Measurements from ENCODE around the gene RNF41. TPM values are rescaled to one million over a fixed set of nuclear protein-coding genes. Genes with fewer than 3 reads are reported as not detected.

The RNF41 gene
- total and polyA plus RNA-seq, 2 of the 13 experiments (the other 11 are each of a cell fraction or from before 2014, with no cell fraction given) = 27.1 to 39.4 TPM

DNA sequence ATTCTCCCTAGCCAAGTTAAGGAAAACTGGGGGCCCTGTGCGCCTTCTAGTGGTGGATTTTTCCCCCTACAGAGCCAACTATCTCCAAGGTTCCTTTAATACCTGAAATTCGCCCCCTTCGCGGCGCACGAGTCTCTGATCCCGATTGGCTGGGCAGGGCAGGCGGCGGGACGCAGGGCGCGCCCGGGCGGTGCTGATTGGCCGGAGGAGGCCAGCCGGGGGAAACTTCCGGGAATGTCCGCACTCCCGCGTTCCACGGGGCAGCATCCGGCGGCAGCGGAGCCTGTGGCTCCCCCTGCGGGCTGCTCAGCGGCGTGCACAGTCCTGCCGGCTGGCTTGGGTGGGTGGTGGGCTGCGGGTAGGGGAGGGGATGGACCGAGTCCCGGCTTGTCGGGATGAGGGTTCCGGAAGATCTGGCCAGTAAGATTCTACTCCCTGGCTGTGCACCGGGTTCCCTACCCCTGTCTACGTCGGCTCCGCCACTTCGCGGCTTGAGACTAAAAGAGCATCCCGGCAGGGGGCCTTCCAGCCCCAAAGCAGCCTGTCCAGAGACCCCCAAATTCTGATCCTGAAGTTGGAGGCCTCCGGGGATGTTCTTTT lies 2.5 kb upstream of the RNF41 start, which contains the start of gene NABP2 (continued):
- TF ChIP-seq MTA1 (CRISPR knock-in tag; IDR thresholded peaks at IDR 0.05; ENCODE audit: borderline replicate concordance) (no peak), HOMEZ (CRISPR knock-in tag; IDR thresholded peaks at IDR 0.05; ENCODE audit: low read depth) (peak; percentile 57; the same call in 1 of the 2 replicates), ZSCAN22 (CRISPR knock-in tag; IDR thresholded peaks at IDR 0.05) (no peak), POLR2G (IDR thresholded peaks at IDR 0.05; ENCODE audit: low read depth, low read length) (peak; percentile 60; the same call in 1 of the 2 replicates), ZNF746 (CRISPR knock-in tag; IDR thresholded peaks at IDR 0.05) (0 out of 2 replicates have a peak, but pooled peaks have one; percentile 86), THRA (CRISPR knock-in tag; IDR thresholded peaks at IDR 0.05; ENCODE audit: borderline replicate concordance) (peak; percentile 33; the same call in 1 of the 2 replicates), ZNF331 (CRISPR knock-in tag; IDR thresholded peaks at IDR 0.05) (peak; percentile 26; the same call in 1 of the 2 replicates), ZNF329 (CRISPR knock-in tag; IDR thresholded peaks at IDR 0.05; ENCODE audit: low read depth) (0 out of 2 replicates have a peak, but pooled peaks have one; percentile 6), FOXK2 (IDR thresholded peaks at IDR 0.05) (no peak), CEBPG (CRISPR knock-in tag; IDR thresholded peaks at IDR 0.05) (no peak), ZMYM4 (CRISPR knock-in tag; IDR thresholded peaks at IDR 0.05) (peak; percentile 95), DMAP1 (CRISPR knock-in tag; IDR thresholded peaks at IDR 0.05) (peak; percentile 46; the same call in 1 of the 2 replicates), ZNF501 (CRISPR knock-in tag; IDR thresholded peaks at IDR 0.05) (peak; percentile 86), FOXK1 (CRISPR knock-in tag; IDR thresholded peaks at IDR 0.05; ENCODE audit: borderline replicate concordance, low read depth) (peak; percentile 54), SYNCRIP (IDR thresholded peaks at IDR 0.05; ENCODE audit: insufficient read depth, low read depth, low read length) (no peak), SETDB1 (CRISPR knock-in tag; IDR thresholded peaks at IDR 0.05; ENCODE audit: borderline replicate concordance) (no peak)
- TF ChIP-seq, protein P1, sequence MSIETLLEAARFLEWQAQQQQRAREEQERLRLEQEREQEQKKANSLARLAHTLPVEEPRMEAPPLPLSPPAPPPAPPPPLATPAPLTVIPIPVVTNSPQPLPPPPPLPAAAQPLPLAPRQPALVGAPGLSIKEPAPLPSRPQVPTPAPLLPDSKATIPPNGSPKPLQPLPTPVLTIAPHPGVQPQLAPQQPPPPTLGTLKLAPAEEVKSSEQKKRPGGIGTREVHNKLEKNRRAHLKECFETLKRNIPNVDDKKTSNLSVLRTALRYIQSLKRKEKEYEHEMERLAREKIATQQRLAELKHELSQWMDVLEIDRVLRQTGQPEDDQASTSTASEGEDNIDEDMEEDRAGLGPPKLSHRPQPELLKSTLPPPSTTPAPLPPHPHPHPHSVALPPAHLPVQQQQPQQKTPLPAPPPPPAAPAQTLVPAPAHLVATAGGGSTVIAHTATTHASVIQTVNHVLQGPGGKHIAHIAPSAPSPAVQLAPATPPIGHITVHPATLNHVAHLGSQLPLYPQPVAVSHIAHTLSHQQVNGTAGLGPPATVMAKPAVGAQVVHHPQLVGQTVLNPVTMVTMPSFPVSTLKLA (IDR thresholded peaks at IDR 0.05) = peak; percentile 60
- TF ChIP-seq, protein P2, sequence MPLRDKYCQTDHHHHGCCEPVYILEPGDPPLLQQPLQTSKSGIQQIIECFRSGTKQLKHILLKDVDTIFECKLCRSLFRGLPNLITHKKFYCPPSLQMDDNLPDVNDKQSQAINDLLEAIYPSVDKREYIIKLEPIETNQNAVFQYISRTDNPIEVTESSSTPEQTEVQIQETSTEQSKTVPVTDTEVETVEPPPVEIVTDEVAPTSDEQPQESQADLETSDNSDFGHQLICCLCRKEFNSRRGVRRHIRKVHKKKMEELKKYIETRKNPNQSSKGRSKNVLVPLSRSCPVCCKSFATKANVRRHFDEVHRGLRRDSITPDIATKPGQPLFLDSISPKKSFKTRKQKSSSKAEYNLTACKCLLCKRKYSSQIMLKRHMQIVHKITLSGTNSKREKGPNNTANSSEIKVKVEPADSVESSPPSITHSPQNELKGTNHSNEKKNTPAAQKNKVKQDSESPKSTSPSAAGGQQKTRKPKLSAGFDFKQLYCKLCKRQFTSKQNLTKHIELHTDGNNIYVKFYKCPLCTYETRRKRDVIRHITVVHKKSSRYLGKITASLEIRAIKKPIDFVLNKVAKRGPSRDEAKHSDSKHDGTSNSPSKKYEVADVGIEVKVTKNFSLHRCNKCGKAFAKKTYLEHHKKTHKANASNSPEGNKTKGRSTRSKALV (CRISPR knock-in tag; IDR thresholded peaks at IDR 0.05) = 0 out of 2 replicates have a peak, but pooled peaks have one; percentile 29
- TF ChIP-seq, protein P3, sequence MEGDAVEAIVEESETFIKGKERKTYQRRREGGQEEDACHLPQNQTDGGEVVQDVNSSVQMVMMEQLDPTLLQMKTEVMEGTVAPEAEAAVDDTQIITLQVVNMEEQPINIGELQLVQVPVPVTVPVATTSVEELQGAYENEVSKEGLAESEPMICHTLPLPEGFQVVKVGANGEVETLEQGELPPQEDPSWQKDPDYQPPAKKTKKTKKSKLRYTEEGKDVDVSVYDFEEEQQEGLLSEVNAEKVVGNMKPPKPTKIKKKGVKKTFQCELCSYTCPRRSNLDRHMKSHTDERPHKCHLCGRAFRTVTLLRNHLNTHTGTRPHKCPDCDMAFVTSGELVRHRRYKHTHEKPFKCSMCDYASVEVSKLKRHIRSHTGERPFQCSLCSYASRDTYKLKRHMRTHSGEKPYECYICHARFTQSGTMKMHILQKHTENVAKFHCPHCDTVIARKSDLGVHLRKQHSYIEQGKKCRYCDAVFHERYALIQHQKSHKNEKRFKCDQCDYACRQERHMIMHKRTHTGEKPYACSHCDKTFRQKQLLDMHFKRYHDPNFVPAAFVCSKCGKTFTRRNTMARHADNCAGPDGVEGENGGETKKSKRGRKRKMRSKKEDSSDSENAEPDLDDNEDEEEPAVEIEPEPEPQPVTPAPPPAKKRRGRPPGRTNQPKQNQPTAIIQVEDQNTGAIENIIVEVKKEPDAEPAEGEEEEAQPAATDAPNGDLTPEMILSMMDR (CRISPR knock-in tag; IDR thresholded peaks at IDR 0.05) = peak; percentile 93
- TF ChIP-seq, protein P4, sequence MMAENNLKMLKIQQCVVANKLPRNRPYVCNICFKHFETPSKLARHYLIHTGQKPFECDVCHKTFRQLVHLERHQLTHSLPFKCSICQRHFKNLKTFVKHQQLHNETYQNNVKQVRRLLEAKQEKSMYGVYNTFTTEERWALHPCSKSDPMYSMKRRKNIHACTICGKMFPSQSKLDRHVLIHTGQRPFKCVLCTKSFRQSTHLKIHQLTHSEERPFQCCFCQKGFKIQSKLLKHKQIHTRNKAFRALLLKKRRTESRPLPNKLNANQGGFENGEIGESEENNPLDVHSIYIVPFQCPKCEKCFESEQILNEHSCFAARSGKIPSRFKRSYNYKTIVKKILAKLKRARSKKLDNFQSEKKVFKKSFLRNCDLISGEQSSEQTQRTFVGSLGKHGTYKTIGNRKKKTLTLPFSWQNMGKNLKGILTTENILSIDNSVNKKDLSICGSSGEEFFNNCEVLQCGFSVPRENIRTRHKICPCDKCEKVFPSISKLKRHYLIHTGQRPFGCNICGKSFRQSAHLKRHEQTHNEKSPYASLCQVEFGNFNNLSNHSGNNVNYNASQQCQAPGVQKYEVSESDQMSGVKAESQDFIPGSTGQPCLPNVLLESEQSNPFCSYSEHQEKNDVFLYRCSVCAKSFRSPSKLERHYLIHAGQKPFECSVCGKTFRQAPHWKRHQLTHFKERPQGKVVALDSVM (CRISPR knock-in tag; IDR thresholded peaks at IDR 0.05) = no peak; the same call in 1 of the 2 replicates

Data from HepG2 (cell line).